Measurements from ENCODE around the gene CAMKK1. TPM values are rescaled to one million over a fixed set of nuclear protein-coding genes. Genes with fewer than 3 reads are reported as not detected.

Gene CAMKK1
- total and polyA plus RNA-seq, 9 of the 15 experiments (the other 6 are each of a cell fraction or from before 2014, with no cell fraction given) = 0.34 to 7.5 (median 4.9) TPM

DNA sequence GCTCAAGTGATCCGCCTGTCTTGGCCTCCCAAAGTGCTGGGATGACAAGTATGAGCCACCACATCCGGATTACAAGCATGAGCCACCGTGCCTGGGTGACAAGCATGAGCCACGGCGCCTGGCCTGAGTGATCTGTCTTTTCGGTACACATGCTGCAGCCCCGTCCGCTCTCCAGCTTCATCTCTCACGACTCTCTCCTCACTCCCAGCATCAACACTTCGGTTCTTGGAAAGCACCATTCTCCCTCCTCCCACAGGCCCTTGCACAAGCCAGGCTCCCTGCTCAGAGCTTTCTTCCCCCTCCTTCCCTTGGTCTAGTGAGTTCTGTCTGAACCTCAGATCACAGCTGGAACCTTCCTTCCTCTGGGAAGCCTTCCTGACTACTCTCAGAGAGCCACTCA lies 40.3 kb downstream of the CAMKK1 start:
- WGBS (ENCODE audit: insufficient coverage, low coverage, missing lambda C conversion rate) = 15% methylated on average over 9 of the region's 10 CpGs
- FAIRE-seq = no peak
- no peak for ATAC-seq
- TF ChIP-seq, protein P1, sequence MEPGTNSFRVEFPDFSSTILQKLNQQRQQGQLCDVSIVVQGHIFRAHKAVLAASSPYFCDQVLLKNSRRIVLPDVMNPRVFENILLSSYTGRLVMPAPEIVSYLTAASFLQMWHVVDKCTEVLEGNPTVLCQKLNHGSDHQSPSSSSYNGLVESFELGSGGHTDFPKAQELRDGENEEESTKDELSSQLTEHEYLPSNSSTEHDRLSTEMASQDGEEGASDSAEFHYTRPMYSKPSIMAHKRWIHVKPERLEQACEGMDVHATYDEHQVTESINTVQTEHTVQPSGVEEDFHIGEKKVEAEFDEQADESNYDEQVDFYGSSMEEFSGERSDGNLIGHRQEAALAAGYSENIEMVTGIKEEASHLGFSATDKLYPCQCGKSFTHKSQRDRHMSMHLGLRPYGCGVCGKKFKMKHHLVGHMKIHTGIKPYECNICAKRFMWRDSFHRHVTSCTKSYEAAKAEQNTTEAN (CRISPR knock-in tag; IDR thresholded peaks at IDR 0.05) = no peak
- TF ChIP-seq TOE1 (IDR thresholded peaks at IDR 0.05; ENCODE audit: borderline replicate concordance) = no peak
- TF ChIP-seq TOE1 (CRISPR knock-in tag; IDR thresholded peaks at IDR 0.05; ENCODE audit: borderline replicate concordance, low read depth) = no peak
- no peak for TF ChIP-seq PHF8 (IDR thresholded peaks at IDR 0.05; ENCODE audit: borderline replicate concordance, low read length)
- no peak for TF ChIP-seq ZNF146 (CRISPR knock-in tag; IDR thresholded peaks at IDR 0.05; ENCODE audit: unreplicated experiment)
- TF ChIP-seq FOXJ2 (tag; IDR thresholded peaks at IDR 0.05) = no peak
- TF ChIP-seq, protein P2, sequence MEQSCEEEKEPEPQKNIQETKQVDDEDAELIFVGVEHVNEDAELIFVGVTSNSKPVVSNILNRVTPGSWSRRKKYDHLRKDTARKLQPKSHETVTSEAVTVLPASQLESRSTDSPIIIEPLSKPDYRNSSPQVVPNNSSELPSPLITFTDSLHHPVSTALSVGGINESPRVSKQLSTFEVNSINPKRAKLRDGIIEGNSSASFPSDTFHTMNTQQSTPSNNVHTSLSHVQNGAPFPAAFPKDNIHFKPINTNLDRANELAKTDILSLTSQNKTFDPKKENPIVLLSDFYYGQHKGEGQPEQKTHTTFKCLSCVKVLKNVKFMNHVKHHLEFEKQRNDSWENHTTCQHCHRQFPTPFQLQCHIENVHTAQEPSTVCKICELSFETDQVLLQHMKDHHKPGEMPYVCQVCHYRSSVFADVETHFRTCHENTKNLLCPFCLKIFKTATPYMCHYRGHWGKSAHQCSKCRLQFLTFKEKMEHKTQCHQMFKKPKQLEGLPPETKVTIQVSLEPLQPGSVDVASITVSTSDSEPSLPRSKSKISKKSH (CRISPR knock-in tag; IDR thresholded peaks at IDR 0.05) = no peak
- no peak for TF ChIP-seq CC2D1A (IDR thresholded peaks at IDR 0.05)
- TF ChIP-seq, protein P3, sequence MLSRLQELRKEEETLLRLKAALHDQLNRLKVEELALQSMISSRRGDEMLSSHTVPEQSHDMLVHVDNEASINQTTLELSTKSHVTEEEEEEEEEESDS (CRISPR knock-in tag; IDR thresholded peaks at IDR 0.05) = no peak

More for the DNA sequence above, 40.3 kb downstream of the CAMKK1 start:
- H3K9me1 ChIP-seq (ENCODE audit: control insufficient read depth, insufficient read depth, low read length) = no peaks in the 10 kb centered on the region
- H3K27me3 ChIP-seq (ENCODE audit: control insufficient read depth in 2 of 2, insufficient read depth in 2 of 2, low read length in 2 of 2) = peaks cover 2 to 5% of the 10 kb centered on the region in 2 experiments; a peak in 2 of 5 replicates
- intact Hi-C loops (cut with micrococcal nuclease) (no loop called here), in situ Hi-C loops (cut with MboI) (no loop called here)
- BruUV-seq (replicated peaks) = no TSS peak
- H3K27ac ChIP-seq (ENCODE audit: extremely low read depth, low read depth, low read length) = no peak overlapping the region
- ChIA-PET POLR2A (no interaction called here), CTCF (ENCODE audit: low intra/inter-chr PET ratio) (no interaction called here)
- H3K4me3 ChIP-seq = no peak overlapping the region
- no peak for DNase-seq (ENCODE audit: extremely low read depth in 1 of 4, low spot score in 3 of 4)
- H2AFZ ChIP-seq (ENCODE audit: low read depth, low read length) = no peak overlapping the region
- H4K20me1 ChIP-seq (replicated peaks; ENCODE audit: control insufficient read depth, insufficient read depth, low read length) = no peaks in the 10 kb centered on the region
- no peak overlapping the region for H3K4me2 ChIP-seq (ENCODE audit: insufficient read depth, low read length)
- H3K36me3 ChIP-seq (ENCODE audit: control insufficient read depth, insufficient read depth, low read length) = no peaks in the 10 kb centered on the region
- H3K79me2 ChIP-seq (ENCODE audit: control insufficient read depth, insufficient read depth, low read length) = no peaks in the 10 kb centered on the region
- H3K4me1 ChIP-seq (replicated peaks in 1 of 2; ENCODE audit: control insufficient read depth in 2 of 2, insufficient read depth in 2 of 2, low read length in 2 of 2) = peaks cover 0 to 5% of the 10 kb centered on the region in 2 experiments; a peak in 2 of 5 replicates
- H3K9ac ChIP-seq (ENCODE audit: insufficient read depth in 1 of 2, low read depth in 2 of 2, low read length in 2 of 2) = no peak overlapping the region
- H3K9me3 ChIP-seq (replicated peaks; ENCODE audit: control insufficient read depth, insufficient read depth, low read depth, low read length) = no peaks in the 10 kb centered on the region
